Activated naive CD4-positive, alpha-beta T cell (primary cell): ENCODE results near the gene RBBP8NL.

ENCODE experiments used
- DNase-seq, 4 experiments: peaks; one replicate each; lab custom pipeline; 2025; lab: John Stamatoyannopoulos, UW

Gene RBBP8NL

DNA sequence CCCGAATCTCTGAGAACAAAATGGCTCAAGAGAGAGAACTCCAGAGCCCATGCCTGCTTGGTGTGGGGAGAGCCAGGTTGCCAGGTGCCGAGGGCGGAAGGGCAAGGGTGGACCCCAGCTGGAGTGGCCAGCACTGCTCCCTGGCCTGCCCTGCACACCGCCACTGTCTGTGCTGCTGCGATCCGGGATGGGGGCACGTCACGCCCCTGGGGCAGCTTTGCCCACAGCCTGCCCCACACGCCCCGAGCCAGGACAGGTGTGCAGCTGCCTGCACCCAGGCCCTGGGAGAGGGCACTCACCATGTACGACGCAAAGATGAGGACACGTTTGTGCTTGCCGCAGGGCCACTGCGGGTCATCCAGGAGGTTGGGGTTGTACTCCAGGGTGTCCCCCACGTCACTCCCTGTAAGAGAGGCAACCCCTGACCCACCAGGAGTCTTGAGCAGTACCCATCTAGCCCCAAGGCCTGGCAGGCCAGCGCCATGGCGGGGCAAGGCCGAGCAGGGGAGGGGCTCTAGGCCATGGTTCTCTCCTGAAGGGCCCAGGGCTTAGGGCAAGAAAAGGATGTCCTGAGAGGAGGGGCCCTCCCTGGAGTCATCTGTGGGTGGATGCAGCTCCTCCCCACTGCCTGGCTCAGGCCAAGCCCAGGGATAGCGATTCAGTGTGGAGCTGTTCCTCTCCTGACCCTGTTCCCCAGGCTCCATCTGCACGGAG lies 34.6 kb downstream of the RBBP8NL start:
- no peak for DNase-seq

- DNase-seq = no peak
Observed at GRCh38 chr20:62392077-62392418, 35.3 kb downstream of the RBBP8NL start.

GRCh38 chr20:62391165-62392076 lies 35.9 kb downstream of the RBBP8NL start:
- DNase-seq = no peak

DNA sequence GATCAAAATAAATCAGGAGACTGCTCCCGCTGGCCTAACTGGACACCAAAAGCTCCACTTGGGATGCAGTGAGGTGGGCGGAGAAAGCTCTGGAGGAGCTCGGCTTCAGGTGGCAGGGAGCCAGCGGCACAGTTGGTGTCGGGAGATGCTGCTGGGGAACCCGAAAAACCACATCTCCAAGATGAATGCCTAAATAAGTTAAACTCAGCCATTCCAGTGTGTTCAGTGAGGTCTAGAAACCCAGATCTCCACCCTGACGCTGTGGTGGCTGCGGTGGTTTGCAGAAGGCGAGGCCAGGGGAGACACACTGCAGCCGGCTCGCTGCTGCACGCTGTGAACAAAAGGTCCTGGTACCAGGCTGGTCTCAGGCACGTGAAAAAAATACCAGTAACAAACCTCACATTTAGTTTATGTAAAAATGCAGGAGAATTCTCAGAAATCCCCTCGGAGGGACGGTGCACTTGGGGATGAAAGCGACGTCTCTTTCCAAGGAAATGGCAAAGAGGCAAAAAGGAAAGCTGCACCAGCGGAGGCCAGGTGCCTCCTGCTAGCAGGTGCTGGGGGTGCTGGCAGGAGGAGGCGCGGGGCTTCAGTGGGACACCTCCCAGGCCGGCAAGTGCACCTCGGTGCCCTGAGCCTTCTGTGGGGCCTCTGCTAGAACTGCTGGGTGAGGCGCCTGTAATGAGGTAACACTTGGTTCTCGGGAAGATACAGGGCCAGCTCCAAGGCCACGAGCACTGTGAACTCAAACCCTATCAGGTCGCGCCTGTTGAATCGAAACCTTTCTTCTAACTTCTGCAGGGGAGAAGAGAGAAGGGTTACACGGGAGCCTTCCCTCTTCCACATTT lies 36.8 kb downstream of the RBBP8NL start:
- DNase-seq = no peak

GRCh38 chr20:62389601-62390087 lies 37.7 kb downstream of the RBBP8NL start:
- no peak for DNase-seq

DNA sequence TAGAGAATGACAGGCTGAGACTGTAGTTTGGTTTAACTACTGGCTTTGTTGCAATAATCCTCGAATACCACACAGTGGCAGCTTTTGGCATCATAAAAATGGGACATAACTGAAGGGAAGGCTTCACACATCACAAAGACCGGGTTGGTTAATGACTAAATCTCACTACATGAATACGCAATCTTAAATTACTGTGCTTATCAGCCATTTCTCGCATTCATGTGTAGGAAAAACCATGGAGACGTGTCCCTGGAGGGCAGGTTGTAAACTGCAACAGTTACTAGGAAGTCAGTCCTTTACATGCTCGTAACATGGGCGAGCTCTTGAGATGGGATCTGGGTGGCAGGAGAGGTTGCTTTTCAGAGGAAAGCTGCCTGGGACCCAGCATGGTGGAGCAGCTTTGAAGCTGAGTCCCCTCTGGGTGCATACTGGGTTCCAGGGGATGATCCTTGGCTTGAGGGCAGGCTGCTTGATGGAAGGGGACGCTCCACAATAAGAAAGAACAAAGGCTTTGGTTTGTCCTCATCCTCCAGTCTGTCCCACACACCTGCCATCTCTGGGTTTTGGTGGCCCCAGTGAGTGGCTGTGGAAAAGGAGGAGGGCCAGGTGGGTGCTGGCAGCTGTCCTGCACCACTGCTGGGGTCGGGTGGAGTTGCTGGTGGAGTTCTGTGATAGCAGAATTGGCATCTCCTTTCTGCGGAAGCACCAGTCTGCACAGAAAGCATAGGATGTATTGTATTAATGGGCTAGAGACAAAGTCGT lies 38.3 kb downstream of the RBBP8NL start:
- no peak for DNase-seq

- DNase-seq = no peak
Observed at GRCh38 chr20:62387933-62388635, 39.3 kb downstream of the RBBP8NL start.

DNA sequence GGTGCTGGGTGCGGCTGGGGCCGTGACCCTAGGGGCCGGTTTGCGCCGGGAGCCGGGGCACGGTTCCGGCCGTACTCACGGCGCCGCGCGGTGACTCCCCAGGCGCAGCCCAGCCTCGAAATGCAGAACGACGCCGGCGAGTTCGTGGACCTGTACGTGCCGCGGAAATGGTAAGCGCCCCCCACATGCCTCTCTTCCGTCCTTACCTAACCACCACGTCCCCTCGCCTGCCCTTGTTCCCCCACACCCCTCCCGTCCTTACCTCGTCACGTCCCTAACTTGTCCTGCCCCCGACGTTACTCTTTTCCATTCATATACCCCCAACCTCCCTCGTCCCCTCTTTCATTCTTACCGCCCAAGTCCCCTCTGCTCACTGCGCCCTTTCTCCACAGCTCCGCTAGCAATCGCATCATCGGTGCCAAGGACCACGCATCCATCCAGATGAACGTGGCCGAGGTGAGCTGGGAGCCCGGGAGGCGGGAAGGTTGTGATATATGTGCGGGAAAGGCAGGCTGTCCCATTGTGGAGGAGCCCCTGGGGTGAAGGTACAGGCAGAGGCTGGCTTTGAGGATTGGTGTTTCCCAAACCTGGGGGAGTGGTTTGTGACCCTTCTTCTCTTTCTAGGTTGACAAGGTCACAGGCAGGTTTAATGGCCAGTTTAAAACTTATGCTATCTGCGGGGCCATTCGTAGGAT lies 40.0 kb downstream of the RBBP8NL start:
- DNase-seq = no peak

DNA sequence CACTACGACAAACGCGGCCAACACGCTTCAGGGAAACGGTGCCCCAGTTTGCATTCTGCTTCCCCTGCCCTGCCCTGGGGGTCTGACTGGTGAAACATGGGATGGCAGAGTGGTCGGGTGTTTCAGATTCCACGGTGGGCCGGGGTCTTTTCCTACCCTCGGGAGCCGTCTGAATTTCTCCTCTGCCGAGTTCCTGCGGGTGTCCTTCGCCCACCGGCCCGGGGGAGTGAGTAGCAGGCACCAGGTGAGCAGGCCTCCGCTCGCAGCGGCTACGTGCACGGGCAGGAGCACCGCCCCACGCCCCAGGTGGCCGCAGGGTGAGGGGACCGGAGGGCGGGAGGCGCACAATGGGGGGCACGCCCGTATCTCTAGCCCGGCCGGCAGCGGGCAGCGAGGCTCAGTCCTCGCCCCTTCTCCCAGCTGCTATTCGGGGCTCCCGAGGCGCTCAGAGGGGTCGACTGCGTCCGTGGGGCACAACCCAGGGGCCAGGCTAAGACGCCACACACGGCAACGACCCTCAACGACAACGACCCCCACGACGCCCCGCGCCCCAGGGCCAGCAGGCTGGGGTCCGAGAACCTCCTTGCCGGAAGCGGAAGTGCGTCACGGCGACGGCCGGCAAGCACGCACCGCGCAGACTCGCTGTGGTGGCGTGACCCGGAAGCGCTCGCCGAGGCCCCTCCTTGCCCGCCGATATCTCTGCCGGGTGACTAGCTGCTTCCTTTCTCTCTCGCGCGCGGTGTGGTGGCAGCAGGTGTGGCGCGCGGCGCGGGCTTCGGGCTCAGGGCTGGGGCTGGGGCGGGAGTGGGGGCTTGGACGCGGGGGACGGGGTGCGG lies 40.7 kb downstream of the RBBP8NL start, which contains the start of gene RPS21:
Gene RPS21, plus strand, starts transcription at position 721 of the 836 bp plus-strand sequence. CDS start 236 bp downstream, outside the sequence.
- DNase-seq = peak; percentile 72 to 90 (median 84)

DNA sequence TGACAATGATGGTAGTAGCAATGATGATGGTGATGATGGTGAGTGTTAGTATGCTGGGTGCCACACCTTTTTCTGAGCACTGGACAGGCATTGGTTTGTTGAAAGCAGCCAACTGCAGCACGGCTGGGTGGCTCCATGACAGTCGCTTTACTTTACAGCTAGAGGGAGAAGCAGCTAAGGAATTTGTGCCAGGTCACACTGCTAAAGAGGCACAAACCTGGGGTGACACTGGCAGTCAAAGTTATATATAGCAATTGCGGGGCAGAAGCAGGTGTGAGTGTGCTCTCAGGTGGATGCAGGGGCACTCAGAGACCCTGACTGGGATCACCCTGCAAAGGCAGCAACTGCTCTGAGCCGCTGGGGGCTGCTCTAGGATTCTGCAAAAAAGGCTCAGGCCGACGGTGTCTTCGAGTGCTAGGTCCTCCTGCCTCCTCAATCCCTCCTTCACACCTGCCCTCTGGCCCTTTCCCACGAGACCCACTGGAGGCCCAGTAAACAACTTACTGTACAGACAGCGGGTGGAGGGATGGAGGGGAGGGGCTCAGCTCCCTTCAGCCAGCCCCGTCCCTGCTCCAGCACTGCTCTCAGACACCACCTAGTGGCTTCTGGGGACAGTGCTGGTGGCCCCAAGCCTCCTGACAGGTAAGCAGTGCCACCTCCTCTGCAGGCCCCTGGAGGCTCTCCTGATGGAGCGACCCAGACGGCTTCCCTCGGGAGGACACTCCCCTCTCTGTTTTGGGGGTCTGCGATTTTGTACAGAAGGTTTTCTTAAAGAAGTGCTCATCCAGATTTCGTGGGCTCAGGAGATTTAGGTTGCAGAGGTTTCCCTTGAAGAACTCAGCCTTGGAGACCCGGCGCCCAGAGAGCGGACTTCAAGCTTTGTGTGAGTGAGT lies 44.8 kb downstream of the RBBP8NL start:
- peak; percentile 35 to 67 (median 52) for DNase-seq

GRCh38 chr20:62381842-62382241 lies 45.5 kb downstream of the RBBP8NL start:
- DNase-seq = no peak

DNA sequence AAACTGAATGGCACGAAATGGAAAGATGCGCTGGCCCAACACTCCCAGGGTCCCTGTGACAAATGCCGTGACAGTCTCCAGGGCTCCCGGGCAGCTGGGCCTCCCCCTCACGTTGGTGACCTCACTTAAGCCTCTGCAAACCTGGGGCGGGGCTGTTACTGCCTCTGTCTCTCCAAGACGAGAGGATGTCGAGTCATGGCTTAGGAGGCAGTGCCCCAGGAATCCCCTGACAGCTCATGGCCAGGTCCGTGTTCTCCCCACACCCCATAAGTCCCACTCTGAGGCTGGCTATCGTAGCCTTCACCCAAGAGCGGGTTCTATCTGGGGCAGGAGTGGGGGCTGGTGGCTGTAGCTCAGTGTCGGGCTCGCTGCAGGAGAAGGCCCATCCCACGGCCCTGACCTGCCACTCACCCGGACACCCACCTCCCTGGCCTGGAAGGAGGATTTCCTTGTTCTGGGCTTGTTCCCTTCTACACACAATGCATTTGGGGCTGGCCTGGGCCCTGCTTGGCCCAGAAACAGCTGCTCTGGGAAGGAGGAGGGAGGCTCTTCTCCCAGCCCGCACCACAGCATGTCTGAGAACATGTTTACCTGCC lies 46.0 kb downstream of the RBBP8NL start:
- no peak for DNase-seq

DNA sequence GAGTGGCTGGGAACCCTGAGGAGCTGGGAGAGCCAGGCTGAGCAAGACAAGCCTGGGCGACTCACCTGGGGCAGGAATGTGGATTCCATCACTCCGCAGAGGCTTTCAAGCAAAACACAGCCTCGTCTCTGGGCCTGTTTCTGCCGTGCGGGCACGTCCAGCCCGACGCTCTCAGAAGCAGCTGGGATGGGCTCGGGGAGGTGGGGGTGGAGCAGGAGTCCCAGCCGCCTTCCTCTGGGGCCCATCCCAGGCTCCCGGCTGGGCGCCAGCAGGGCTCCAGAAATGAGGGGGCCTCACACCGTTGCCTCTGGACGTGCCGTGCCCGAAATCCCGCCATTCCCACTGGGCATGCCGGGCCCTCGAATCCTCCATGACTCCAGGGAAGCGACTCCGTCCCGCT lies 49.1 kb downstream of the RBBP8NL start:
- no peak for DNase-seq

DNA sequence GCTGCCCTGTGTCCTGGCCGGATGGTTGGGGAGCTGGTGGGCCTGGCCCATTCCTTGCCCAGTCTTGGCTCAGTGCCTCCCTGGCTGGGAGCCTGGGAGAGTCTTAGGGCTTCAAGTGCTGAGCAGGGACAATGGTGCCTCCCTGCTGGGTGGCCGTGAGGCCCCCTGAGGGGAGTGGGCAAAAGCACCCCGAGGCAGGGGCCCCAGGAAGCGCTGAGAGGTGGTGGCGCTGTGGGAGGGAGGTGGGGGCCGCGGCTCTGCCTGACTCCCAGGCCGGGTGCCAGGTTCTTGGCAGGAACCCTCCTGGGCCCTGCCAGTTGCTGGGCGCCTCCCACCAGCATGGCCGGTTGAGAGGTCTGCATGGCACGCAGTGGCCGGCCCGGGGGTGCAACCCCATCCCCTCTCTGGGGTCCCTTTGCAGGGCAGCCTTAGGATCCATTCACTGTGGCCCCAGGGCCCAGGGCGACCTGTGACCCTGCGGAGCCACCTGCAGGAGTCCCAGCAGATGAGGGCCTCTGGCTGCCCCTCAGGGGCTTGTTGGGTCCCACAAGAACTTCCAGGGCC lies 49.6 kb downstream of the RBBP8NL start:
- DNase-seq = no peak

GRCh38 chr20:62377064-62377461 lies 50.3 kb downstream of the RBBP8NL start:
- DNase-seq = no peak

DNA sequence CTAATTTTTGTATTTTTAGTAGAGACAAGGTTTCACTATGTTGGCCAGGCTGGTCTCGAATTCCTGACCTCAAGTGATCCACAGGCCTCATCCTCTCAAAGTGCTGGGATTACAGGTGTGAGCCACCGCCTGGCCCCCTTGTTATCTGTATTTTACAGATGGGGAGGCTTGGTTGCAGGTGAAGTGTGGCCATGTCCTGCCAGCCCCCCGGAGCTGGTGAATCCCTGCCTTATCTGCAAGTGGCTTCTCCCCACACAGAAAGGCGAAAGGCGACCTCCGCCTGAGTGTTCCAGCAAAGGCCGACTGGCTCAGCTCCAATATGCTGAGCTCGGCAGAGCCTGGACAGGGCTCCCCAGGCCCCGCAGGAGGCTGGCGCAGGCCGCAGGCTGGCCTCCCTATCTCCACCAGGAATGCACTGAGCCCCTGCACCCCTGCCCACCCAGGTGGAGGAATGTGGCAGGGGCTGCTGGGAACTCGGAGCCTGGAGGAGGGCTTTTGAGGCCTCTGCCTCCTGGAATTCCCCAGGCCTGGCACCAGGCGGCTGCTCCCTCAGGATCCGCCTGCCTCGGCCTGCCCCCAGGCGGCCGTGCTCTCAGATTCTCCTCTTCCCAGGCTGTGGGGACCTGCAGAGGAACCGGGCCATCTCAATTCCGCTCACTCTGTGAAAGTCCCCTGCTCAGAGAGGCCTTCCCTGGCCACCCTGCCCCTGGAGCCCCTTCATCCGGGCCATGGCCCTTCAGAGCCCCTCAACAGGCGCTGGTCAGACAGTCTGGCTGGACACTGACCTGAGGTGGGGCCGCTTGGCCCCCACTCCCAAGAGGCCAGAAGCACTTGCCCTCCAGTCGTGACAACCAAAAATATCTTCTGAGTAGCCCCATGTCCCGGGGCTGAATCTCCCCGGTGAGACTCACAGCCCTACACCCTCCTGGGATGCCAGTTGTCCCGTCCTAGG lies 51.0 kb downstream of the RBBP8NL start:
- no peak for DNase-seq
